K562 (cell line): ENCODE data around the gene C10orf143. TPM values are rescaled to one million over a fixed set of nuclear protein-coding genes. Genes with fewer than 3 reads are reported as not detected.

Experiments
- CXXC5 ChIP-seq: fragments of 250-450 bp; sonication (Bioruptor Pico); IDR thresholded peaks from 2 replicates; pipeline ENCODE4 v1.8.0; 2022; ENCODE audit warnings: inconsistent platforms, mild to moderate bottlenecking, moderate library complexity
- FUS ChIP-seq: fragments of 200-400 bp; formaldehyde crosslinking; optimal IDR thresholded peaks from 2 replicates; pipeline ENCODE3; 2017; ENCODE audit warnings: low read depth, low read length
- HBP1 ChIP-seq: fragments of 450-650 bp; formaldehyde crosslinking; IDR thresholded peaks from 2 replicates; pipeline ENCODE4 v1.4.0; 2022; ENCODE audit warnings: missing genetic modification characterization
- MYBL2 ChIP-seq, 2 experiments: fragments of 450-650 bp in 1 of 2; sonication (generic) in 1 of 2; formaldehyde crosslinking in 1 of 2; IDR thresholded peaks; 2 replicates each; pipeline versions ENCODE4 v1.6.1 to v1.8.1; 2017 to 2022; ENCODE audit warnings: borderline replicate concordance in 1 of 2, inconsistent platforms in 1 of 2, low read depth in 1 of 2, mild to moderate bottlenecking in 1 of 2, missing genetic modification reagents in 1 of 2, moderate library complexity in 1 of 2
- POLR2G ChIP-seq: fragments of 200-400 bp; formaldehyde crosslinking; IDR thresholded peaks from 2 replicates; pipeline ENCODE4 v1.6.1; 2017; ENCODE audit warnings: low read depth, mild to moderate bottlenecking, antibody characterized with exemption, low read length, moderate library complexity
- RREB1 ChIP-seq: fragments of 250-450 bp; sonication (Bioruptor Pico); IDR thresholded peaks from 2 replicates; pipeline ENCODE4 v1.4.0; 2020
- U2AF1 ChIP-seq: fragments of 200-400 bp; formaldehyde crosslinking; optimal IDR thresholded peaks from 2 replicates; pipeline ENCODE3; 2017; ENCODE audit warnings: mild to moderate bottlenecking, low read depth, low read length, moderate library complexity
- USF1 ChIP-seq: sonication (generic); formaldehyde crosslinking; IDR thresholded peaks from 2 replicates; pipeline ENCODE4 v1.9.0; 2022; ENCODE audit warnings: mild to moderate bottlenecking, missing genetic modification reagents
- polyA plus RNA-seq, 8 experiments: library from polyadenylated mRNA; depleted of rRNA in 4 of 8; stranded (reverse) in 5 of 8; unstranded in 3 of 8; fragments of >200 nt; fragmentation: Nextera tagmentation in 2 of 8; fragmentation: Illumina TruSeq in 1 of 8; extraction: Ambion mirVana in 2 of 8; extraction: Trizol in 1 of 8; gene quantifications; 2 replicates each; pipeline versions ENCODE4 v1.2.1 to v1.2.3, GENCODE V29; 2011 to 2014; ENCODE audit warnings: inconsistent platforms in 1 of 8, missing spikeins in 1 of 8
- total RNA-seq, 7 experiments: library from RNA; depleted of rRNA in 6 of 7; stranded (reverse); fragments of >200 nt in 6 of 7; fragmentation: Illumina TruSeq in 2 of 7; extraction: Trizol in 2 of 7; gene quantifications; 2 replicates each; pipeline versions ENCODE4 v1.2.1 to v1.2.3, GENCODE V29; 2011 to 2021; ENCODE audit warnings: low replicate concordance in 1 of 7

Gene C10orf143
- total and polyA plus RNA-seq, 9 of the 15 experiments (the other 6 are each of a cell fraction or from before 2014, with no cell fraction given), result 0.07 to 0.42 (median 0.25) TPM; not detected in 2

- TF ChIP-seq RREB1 (CRISPR knock-in tag) (peak; percentile 16; the same call in 1 of the 2 replicates), HBP1 (CRISPR knock-in tag) (no peak), MYBL2 (IDR thresholded peaks at IDR 0.05; ENCODE audit: low read depth) (no peak), MYBL2 (CRISPR knock-in tag; IDR thresholded peaks at IDR 0.05; ENCODE audit: borderline replicate concordance) (no peak), POLR2G (peak; percentile 88), USF1 (CRISPR knock-in tag) (peak; percentile 65), FUS (peak; percentile 37), CXXC5 (CRISPR knock-in tag) (peak; percentile 87), U2AF1 (peak; percentile 65)
Observed at GRCh38 chr10:130110246-130111112, at the start of gene C10orf143 (continued).
